Breast epithelium (tissue), 3 donors: ENCODE measurements around the gene CAPN15.

Experiments
- CTCF ChIP-seq, 3 donors: fragments of 450-650 bp; IDR thresholded peaks; one replicate each; pipeline ENCODE4 v1.5.1; 2016 to 2017; ENCODE audit warnings: antibody characterized with exemption in 3 of 3, mild to moderate bottlenecking in 3 of 3, moderate library complexity in 3 of 3
- POLR2A ChIP-seq: fragments of 450-650 bp; IDR thresholded peaks from one replicate; pipeline ENCODE4 v1.6.1; 2016; ENCODE audit warnings: antibody characterized with exemption, mild to moderate bottlenecking, moderate library complexity

GRCh38 chr16:583470-583814, 55.9 kb downstream of the CAPN15 start:
- TF ChIP-seq CTCF (IDR thresholded peaks at IDR 0.05) (no peak), POLR2A (no peak)
